Gastrocnemius medialis (tissue), 4 donors: ENCODE measurements around the gene EMC10.

ENCODE experiments used
- CTCF ChIP-seq, 5 experiments: fragments of 450-650 bp in 3 of 5; fragments of 200-600 bp in 2 of 5; sonication (generic) in 2 of 5; IDR thresholded peaks in 4 of 5; conservative IDR thresholded peaks in 1 of 5; 1 replicate in 4 of 5; 2 replicates in 1 of 5; pipeline ENCODE4 v1.5.1; 2016 to 2019; ENCODE audit warnings: antibody characterized with exemption in 5 of 5, mild to moderate bottlenecking in 3 of 5, moderate library complexity in 3 of 5
- POLR2A ChIP-seq, 2 donors: fragments of 450-650 bp; IDR thresholded peaks; one replicate each; pipeline ENCODE4 v1.6.1; 2017; ENCODE audit warnings: antibody characterized with exemption in 2 of 2, mild to moderate bottlenecking in 2 of 2, moderate library complexity in 2 of 2

- no peak for TF ChIP-seq CTCF (IDR thresholded peaks at IDR 0.05 in 4 of 5, conservative IDR thresholded peaks at IDR 0.05 in 1 of 5)
- no peak for TF ChIP-seq POLR2A (IDR thresholded peaks at IDR 0.05)
These were observed 6.1 kb downstream of the EMC10 start for GRCh38 chr19:50482271-50482855.
